Activated CD8-positive, alpha-beta memory T cell treated with anti-CD3 and anti-CD28 coated beads for 36 hours (primary cell): ENCODE data around the gene FRA10AC1. TPM values are rescaled to one million over a fixed set of nuclear protein-coding genes. Genes with fewer than 3 reads are reported as not detected.
"Not testable (repeated sequence)": the region's sequence is repeated elsewhere in the genome, so short reads cannot be mapped to it uniquely, and the experiment has no call there.

Experiments
- CTCF ChIA-PET: fragments of 350-600 bp; sonication (Branson Sonifier 250); formaldehyde crosslinking; loops from one replicate; lab custom pipeline; 2021; ENCODE audit warnings: antibody characterized with exemption; lab: Charles Lee
- POLR2A ChIA-PET: fragments of 350-600 bp; sonication (Branson Sonifier 250); formaldehyde crosslinking; loops from one replicate; lab custom pipeline; 2021; ENCODE audit warnings: antibody characterized with exemption; lab: Charles Lee
- total RNA-seq, 2 experiments: library from RNA; stranded (reverse); gene quantifications; one replicate each; pipeline ENCODE4 v1.2.3, GENCODE V29; 2021

FRA10AC1 gene
- total RNA-seq, 2 experiments from 2014 or later = 13.2 to 14.3 TPM

DNA sequence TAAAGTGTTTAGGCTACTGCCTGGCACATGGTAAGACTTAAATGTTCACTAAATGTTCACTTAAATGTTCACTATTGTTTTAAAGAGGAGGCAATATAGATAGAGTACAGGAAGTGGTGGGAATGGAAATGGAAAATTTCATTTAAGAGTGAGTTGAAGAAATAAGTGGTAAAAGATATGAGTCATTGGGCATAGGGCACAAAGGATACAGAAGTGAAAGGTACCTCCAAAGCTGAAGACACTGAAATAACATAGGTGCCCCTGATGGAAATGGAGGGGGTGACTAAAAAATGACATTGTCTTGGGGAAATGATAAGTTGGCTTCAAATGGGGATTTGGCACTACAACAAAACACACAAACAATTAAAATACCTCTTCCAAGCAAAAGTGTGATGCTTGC lies 5.2 kb upstream of the FRA10AC1 start:
- ChIA-PET CTCF (no interaction called here), POLR2A (no interaction called here)

DNA sequence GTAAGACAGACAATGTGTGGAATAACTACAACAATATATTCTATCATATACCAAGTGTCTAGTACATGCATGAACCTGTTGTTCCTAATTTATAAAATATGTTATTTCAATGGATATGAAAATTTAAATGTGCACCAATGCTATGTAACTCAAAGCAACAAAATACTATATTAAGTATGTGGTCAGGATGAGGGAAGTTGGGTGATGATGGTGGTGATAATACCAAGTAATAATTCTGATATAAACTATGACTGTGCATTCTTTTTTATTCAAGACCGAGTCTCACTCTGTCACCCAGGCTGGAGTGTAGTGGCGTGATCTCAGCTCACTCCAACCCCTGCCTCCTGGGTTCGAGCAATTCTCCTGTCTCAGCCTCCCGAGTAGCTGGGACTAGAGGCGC lies 2.1 kb upstream of the FRA10AC1 start:
- POLR2A ChIA-PET = no interaction called here
- CTCF ChIA-PET = no interaction called here

DNA sequence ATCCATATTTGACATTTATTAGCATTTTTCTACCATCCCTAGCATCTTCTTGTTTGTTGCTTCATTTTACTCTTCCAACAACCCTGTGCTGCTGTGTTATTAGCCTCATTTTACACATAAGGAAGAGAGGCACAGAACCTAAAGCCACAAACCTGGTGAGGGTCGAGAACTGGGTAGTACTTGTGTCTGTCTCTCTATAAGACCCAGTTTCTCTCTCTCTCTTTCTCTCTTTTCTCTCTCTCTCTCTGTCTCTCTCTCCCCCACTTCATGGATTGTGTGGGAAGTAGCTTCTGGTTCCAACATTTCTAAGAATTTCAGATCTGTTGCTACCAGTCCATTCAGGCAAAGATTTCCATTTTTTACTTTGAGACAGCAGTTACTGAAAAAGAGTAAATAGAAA lies 1.4 kb upstream of the FRA10AC1 start:
- ChIA-PET CTCF (no interaction called here), POLR2A (no interaction called here)

DNA sequence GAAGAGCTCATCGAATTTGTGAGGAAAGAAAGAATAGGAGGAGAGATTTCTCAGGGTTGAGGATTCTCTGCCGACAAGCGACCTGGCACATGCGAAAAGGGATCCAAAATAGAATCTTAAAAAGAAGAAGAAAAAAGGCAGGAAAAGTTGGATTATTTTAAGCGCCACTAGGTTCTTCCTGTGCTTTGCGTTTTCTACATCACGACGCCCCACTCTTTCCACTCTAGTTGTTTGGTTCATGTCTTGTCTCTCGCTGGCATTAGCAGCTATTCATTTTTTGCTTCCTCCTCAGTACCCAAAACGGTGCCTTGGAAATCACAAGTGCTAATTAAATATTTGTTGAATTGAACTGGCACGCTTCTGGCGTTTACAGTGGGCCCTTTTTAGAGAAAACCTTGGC lies 674 bp upstream of the FRA10AC1 start:
- CTCF ChIA-PET = no interaction called here

DNA sequence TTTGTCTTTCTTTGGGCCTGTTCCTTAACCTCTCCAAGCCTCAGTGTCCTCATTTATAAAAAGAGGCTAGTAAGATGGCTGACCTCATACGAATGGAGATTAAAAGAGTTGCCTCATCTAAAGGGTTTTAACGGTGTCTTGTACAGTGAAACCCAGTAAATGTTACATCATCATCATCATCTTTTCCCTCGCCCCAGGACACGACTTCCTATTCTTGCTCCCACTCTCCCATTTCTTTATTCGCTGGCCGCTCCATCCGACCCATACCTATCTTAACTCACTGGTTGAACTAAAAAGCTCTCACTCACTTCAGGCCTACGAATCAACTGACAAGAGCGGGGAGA lies 554 bp downstream of the FRA10AC1 start:
- ChIA-PET POLR2A (no interaction called here), CTCF (no interaction called here)

More for the DNA sequence above, 674 bp upstream of the FRA10AC1 start:
- POLR2A ChIA-PET = no interaction called here

DNA sequence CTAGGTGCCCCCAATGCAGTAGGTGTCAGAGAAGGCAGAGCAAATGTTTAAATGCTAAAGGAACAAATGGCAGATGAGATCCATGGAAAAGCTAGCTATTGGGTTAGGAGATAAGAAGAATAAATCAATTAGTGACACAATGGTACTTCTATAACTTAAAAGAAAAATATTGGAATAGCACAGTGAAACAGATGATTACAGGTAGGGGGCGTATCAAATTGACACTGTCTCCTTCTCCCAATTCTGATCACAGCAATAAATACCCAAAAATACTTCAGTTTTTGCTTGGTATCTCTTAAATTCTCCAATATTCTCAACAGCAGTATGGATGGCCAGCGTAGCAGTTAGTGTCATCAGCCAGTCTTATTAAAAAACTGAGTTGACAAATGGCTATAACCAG lies 5.2 kb downstream of the FRA10AC1 start:
- POLR2A ChIA-PET = no interaction called here
- CTCF ChIA-PET = no interaction called here

DNA sequence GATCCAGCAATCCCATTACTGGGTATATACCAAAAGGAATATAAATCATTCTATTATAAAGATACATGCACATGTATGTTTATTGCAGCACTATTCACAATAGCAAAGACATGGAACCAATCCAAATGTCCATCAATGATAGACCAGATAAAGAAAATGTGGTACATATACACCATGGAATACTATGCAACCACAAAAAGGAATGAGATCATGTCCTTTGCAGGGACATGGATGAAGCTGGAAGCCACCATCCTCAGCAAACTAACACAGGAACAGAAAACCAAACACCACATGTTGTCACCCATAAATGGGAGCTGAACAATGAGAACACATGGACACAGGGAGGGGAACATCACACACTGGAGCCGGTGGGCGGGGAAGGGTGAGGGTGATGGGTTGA lies 5.8 kb downstream of the FRA10AC1 start:
- CTCF ChIA-PET, POLR2A ChIA-PET: not testable (repeated sequence)

DNA sequence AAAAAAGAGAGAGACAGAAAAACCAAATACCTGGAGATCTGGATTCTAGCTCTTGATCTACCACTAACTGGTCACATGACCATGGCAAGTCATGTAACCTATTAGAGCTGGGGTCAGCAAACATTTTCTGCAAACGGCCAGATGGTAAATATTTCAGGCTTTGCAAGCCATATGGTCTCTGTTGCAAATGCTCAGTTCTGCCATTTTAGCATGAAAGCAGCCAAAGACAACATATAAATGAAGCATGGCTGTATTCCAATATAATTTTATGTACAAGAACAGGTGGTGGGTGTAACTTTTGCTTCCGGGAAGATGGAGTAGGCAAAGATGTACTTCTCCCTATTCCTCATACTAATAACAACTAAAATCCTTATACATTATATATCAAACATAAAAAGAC lies 6.7 kb downstream of the FRA10AC1 start:
- ChIA-PET POLR2A (no interaction called here), CTCF (no interaction called here)

DNA sequence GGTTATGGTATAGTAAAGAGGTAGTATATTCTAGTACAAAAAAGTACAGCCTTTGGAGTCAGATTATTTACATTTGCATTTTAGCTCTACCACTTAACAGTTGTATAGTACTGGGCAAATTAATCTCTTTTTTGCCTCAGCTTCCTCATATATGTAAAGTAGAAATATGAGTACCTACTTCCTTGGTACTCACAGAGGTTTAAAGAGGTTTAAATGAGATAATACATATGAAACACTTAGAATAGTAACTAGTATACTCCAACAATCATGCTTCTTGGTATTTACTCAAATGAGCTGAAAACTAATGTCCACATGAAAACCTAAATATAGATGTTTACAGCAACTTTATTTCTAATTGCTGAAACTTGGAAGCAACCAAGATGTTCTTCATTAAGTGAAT lies 14.7 kb downstream of the FRA10AC1 start:
- POLR2A ChIA-PET = no interaction called here

DNA sequence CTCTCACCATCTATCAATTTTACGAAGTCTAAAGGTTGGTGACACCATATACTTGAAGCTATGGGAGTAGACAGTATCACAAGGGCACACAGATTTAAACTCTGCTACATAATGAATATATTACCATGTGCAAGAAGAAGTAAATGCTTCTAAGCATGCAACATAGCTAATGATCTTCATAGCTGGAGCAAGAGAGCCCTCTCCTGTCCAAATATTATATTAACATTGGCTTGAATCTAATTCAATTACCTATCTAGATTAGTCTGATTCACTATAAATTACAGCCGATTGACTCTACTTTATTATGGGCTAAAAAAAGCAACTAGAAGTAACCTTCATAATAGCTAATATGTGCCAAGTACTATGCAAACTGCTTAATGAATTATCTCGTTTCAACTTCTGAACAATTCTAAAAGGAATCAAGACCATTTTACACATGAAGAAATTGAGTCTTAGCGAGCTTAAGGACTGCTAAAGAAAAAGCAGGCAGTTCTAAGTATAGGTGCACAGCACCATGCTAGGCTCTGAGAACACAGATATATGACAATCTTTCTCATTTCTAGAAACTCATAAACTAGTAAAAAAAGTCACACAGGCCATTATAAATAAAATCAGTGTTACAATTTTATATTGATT lies 21.9 kb downstream of the FRA10AC1 start:
- ChIA-PET CTCF (interaction anchor here (0.6 kb wide), 1 partner anchor 139 kb away, joined by 3 read pairs; no protein-coding TSS in a partner anchor), POLR2A (no interaction called here)

More for the DNA sequence above, 14.7 kb downstream of the FRA10AC1 start:
- CTCF ChIA-PET = no interaction called here

DNA sequence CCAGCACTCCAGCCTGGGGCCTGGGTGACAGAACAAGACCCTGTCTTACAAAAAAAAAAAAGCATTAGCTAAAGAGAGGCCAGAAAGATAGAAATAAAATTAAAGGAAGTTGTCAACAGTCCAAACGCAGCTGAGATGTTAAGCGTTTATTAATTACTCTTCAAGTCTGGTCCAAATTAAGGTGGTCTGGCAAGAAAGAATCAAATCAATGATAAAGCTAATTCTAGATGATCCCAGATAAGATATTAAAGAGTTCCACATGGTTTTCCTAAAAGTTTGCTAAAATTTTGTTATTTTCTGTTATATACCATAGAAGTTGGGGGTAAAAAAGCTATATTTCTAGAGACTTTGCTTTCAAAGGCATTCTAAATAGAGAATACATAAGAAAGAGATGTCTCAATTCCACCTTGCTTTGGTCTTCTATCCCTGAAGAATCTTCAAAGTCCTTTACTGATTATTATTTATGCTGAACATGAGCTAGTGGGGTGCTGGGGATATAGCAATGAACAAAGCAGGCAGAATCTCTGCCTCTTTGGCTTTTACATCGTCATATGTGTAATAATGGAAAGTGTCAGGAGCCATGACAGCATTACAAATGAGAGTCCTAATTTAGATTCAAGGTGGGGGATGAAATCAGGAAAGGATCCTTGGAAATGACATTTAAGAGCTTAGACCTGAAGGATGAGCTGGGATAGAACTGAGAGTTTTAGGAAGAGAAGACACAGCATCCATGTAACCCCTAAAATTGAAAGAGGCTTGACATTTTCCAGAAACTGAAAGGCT lies 23.4 kb downstream of the FRA10AC1 start:
- CTCF ChIA-PET = interaction anchor here (0.8 kb wide), 1 partner anchor 303 kb away, joined by 3 read pairs; no protein-coding TSS in a partner anchor
- POLR2A ChIA-PET = interaction anchor here (0.5 kb wide), 1 partner anchor 16 kb away, joined by 3 read pairs; no protein-coding TSS in a partner anchor

DNA sequence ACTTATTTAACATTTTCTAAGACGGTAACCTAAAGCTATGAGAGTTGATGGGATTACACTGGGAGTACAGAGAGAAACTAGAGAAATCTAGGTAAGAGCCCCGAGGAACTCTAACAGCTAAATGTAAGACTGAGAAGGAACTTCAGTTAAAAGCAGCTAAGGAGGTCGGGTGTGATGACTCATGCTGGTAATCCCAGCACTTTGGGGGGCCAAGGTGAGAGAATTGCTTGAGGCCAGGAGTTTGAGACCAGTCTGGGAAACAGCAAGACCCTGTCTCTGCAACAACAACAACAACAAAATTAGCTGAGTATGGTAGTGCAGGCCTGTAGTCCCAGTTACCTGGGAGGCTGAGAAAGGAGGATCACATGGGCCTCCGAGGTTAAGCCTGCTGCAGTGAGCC lies 24.0 kb downstream of the FRA10AC1 start:
- ChIA-PET CTCF (no interaction called here), POLR2A (interaction anchor here (0.5 kb wide), 1 partner anchor 16 kb away, joined by 3 read pairs; no protein-coding TSS in a partner anchor)

DNA sequence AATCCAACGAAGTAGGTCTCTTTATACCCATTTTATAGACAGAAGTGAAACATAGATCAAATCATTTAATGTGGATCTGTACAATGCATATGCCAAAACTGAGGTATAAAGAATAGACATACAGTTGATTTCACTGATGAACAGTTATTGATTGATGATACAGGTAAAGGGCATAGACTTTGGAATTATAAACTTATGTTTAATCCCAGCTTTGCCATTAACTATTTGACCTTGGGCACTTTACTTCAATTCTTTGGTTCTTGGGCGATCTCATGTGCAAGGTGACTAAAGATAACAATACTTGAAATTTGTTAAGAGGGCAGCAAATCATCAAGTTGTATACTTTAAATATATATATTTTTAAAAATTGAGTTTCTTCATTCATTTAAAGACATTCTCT lies 28.6 kb downstream of the FRA10AC1 start:
- ChIA-PET POLR2A (no interaction called here), CTCF (no interaction called here)

DNA sequence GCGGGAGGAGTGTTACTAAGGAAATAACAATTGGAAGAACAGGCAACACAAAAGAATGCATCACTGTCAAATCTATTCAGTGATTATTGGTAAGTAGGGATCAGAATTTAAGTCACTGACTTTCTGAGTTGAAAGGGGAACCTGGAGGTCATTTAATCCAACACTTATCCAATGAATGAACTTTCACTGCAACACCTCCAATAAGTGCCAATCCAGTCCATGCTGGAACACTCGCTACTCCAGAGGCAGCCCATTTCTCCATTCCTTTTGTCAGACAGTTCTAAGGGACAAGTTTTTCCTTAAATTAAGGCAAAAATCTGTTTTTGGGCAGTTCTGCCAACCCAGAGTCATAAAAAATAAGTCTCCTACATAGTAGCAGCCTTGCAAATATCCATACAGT lies 29.5 kb downstream of the FRA10AC1 start:
- ChIA-PET CTCF (no interaction called here), POLR2A (no interaction called here)

DNA sequence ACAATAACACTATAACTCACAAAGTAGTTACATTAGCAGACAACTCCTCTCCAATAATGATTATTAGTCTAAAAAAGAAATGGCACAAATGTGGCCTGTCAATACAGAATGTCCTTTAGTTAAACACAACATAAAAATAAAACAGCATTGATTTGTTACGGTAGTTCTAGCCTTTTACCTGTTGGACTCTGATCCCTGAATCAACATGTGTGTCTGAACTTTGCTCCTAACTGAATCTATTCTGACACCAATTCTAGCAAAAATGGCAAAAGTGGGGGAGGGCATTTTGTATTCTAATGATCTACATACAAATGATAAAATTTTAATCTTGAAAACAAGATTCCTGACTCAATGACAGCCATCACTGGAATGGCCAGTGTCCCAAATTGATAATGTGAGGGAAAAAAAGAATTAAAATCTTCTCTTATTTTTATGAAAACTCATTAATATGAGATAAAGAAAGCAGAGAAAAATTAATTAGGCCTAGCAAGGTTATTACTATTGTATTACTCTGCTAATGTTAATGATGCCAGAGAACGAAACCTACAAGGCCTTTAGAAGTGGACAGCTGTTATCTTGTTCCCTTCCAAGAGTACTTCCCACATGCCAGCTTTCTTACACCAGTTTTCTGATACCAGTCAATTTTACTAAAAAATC lies 30.2 kb downstream of the FRA10AC1 start:
- CTCF ChIA-PET = no interaction called here
- POLR2A ChIA-PET = no interaction called here

DNA sequence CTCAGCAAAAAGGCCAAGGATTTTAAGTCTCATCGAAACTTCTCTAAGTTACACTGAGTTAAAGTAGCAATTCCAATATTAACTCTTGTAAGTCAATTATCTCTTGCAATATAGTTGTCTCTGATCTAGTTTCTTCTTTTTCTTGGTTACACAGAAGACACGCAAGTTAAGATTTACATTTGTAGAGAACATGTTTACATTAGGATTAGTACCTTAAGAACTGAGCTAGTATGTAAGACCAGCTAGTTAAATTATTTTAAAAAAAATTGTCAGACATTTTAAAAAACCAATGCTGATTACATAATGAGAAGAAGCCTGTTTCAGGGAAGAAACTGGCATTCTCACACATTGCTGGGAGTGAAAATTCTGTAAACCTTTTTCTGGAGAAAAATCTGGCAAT lies 31.4 kb downstream of the FRA10AC1 start:
- ChIA-PET CTCF (no interaction called here), POLR2A (no interaction called here)

DNA sequence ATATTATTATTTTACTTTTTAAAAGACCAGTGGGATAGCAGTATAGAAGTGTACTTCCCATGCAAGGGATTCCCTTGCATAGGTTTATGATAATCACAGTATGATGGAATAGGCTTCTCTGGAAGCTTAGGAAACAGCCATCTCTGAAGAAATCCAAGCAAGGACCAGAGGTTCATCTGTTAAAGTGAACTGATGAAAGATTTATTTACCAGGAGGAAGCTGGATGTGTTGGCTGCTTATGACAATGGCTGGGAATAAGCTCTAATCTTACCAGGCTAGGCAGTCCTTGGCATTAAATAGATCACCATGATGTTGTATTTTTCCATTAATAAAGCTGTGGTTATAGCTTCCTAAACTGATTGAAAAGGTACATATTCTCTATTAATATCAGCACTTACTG lies 32.0 kb downstream of the FRA10AC1 start:
- ChIA-PET POLR2A (no interaction called here), CTCF (no interaction called here)

DNA sequence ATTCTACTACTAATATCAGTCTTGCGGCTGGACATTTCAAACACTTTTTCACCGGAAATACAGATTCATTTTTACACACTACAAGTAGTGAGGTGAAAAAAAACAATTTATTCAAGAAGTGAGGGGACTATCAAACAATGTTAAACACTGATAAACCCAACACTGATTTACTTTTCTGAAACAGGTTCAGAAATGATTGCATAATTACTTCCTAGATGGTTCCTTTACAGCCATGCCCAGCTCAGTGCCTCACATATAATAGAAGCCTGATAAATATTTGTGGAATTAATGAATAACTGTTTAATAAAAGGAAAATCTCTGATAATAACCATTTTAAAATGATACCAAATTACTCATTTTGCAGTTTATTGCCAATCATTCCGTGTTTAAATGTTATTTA lies 34.6 kb downstream of the FRA10AC1 start:
- POLR2A ChIA-PET = no interaction called here
- CTCF ChIA-PET = no interaction called here

DNA sequence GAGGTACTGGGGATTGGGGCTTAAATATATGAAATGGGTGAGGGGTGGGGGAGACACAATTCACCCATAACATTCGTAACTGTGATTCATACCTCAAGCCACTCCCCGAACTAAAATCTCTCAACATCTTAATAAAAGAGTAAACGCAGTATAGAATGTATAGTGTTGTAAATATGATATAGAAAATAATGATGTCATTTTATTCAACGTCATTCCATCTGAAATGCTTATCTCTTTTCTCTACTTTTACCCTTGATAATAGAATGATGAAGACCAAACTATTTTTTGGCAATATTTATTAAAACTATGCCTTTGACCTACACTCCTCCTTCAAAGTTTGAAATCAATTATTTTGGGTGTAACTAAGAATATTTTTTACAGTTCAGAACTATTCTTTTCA lies 36.4 kb downstream of the FRA10AC1 start:
- CTCF ChIA-PET = no interaction called here

DNA sequence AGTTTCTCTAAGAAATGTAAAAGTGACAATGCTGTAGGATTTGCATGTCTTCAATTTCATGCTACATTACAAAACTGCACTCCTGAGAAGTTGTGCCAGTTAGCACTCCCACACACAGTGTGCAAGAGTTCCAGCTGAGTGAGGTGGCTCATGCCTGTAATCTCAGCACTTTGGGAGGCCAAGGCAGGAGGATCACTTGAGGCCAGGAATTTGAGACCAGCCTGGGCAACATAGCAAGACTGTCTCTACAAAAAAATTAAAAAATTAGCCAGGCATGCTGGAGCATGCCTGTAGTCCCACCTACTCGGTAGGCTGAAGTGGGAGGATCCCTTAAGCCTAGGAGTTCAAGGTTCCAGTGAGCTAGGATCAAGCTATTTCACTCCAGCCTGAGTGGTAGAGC lies 44.6 kb downstream of the FRA10AC1 start:
- ChIA-PET POLR2A (no interaction called here), CTCF (no interaction called here)

More for the DNA sequence above, 36.4 kb downstream of the FRA10AC1 start:
- POLR2A ChIA-PET = no interaction called here

DNA sequence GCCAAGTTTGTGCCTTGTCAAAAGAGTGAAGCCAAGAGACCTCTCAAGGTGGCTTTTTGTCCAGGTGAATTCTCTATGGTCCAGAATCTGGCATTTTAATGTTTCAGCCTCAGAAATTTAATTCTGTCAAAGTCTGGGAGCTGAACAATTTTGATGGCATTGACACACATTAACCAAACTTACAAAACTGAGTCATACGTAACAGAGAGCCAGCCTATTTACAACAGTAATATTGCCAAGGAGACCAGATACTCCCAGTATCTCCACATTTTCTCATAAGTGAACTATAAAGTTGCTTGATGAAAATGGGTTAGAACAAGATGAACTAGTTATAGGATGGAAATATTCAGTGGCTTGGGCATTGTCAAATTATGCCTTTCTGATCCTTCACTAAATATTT lies 46.2 kb downstream of the FRA10AC1 start:
- POLR2A ChIA-PET = no interaction called here
- CTCF ChIA-PET = no interaction called here
